HG03565 (cell line): ENCODE data around the gene RANBP3.

ENCODE experiments used
- ATAC-seq: cut with Tn5 transposase; IDR thresholded peaks from one replicate; pipeline ENCODE4 v1.9.1; 2021; ENCODE audit warnings: mild to moderate bottlenecking, moderate library complexity; ENCODE audit not compliant: unreplicated experiment

Gene RANBP3

GRCh38 chr19:5932146-5932545 is 45.8 kb downstream of the RANBP3 start:
- no peak for ATAC-seq

- no peak for ATAC-seq
These were observed 46.7 kb downstream of the RANBP3 start for GRCh38 chr19:5931251-5931650.

- ATAC-seq: no peak
These were observed 48.3 kb downstream of the RANBP3 start for GRCh38 chr19:5929625-5930024.

GRCh38 chr19:5929179-5929578 is 48.8 kb downstream of the RANBP3 start:
- no peak for ATAC-seq

GRCh38 chr19:5927441-5927821 is 50.5 kb downstream of the RANBP3 start:
- no peak for ATAC-seq

- ATAC-seq: no peak
These were observed 51.1 kb downstream of the RANBP3 start for GRCh38 chr19:5926641-5927440.

GRCh38 chr19:5925830-5926427 is 52.0 kb downstream of the RANBP3 start:
- ATAC-seq: no peak

GRCh38 chr19:5923356-5923755 is 54.6 kb downstream of the RANBP3 start:
- no peak for ATAC-seq

- no peak for ATAC-seq
These were observed 55.8 kb downstream of the RANBP3 start for GRCh38 chr19:5922161-5922545.

- no peak for ATAC-seq
These were observed 56.3 kb downstream of the RANBP3 start for GRCh38 chr19:5921516-5922160.

- no peak for ATAC-seq
These were observed 59.4 kb downstream of the RANBP3 start for GRCh38 chr19:5918463-5919079.

- no peak for ATAC-seq
These were observed 60.4 kb downstream of the RANBP3 start for GRCh38 chr19:5917431-5918107.

- ATAC-seq: no peak
These were observed 61.7 kb downstream of the RANBP3 start for GRCh38 chr19:5916181-5916708.

GRCh38 chr19:5915782-5916165 is 62.2 kb downstream of the RANBP3 start:
- ATAC-seq: no peak

GRCh38 chr19:5914946-5915781 is 62.8 kb downstream of the RANBP3 start:
- ATAC-seq: no peak

- no peak for ATAC-seq
These were observed 63.6 kb downstream of the RANBP3 start for GRCh38 chr19:5914358-5914774.

- ATAC-seq: no peak
These were observed 64.1 kb downstream of the RANBP3 start, which contains the start of gene CAPS for GRCh38 chr19:5913739-5914357. TSS of gene CAPS (plus strand) at chr19:5914254. CDS start at chr19:5914407, 153 bp downstream.

GRCh38 chr19:5911366-5911765 is 66.6 kb downstream of the RANBP3 start:
- no peak for ATAC-seq

GRCh38 chr19:5910638-5910907 is 67.4 kb downstream of the RANBP3 start:
- ATAC-seq: no peak
